ENCODE measurements around the gene P2RY8. TPM values are rescaled to one million over a fixed set of nuclear protein-coding genes. Genes with fewer than 3 reads are reported as not detected.
A peak's percentile ranks its signal among the peaks of the same experiment; 100 is the strongest.
"Not testable (repeated sequence)": the region's sequence is repeated elsewhere in the genome, so short reads cannot be mapped to it uniquely, and the experiment has no call there.

The P2RY8 gene
- total RNA-seq, 1 donor from 2014 or later = 20.4 TPM

DNA sequence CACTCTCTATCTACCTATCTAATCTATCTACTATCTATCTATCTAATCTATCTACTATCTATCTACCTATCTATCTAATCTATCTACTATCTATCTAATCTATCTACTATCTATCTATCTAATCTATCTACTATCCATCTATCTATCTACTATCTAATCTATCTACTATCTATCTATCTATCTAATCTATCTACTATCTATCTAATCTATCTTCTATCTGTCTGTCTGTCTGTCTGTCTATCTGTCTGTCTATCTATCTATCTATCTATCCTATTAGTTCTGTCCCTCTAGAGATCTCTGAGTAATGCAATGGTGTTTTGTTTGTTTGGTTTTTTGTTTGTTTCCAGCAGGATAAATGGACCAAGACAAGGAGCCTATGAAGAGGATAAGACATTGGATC lies 74.9 kb downstream of the P2RY8 start:
- Mint-ChIP-seq H3K36me3 (ENCODE audit: low read depth) (peaks cover 19% of the 10 kb centered on the region), H3K4me3 (peak overlapping the region; percentile 77), H3K9me3 (no peaks in the 10 kb centered on the region), H3K4me1 (ENCODE audit: low read depth) (peaks cover 52% of the 10 kb centered on the region), H3K27me3 (ENCODE audit: insufficient read depth) (no peaks in the 10 kb centered on the region), H3K27ac (peak overlapping the region; percentile 90)
- intact Hi-C loops (cut with micrococcal nuclease) = loop anchor here (1.0 to 2.0 kb wide), 3 partner anchors 8 to 69 kb away; partner anchors contain the start of gene SLC25A6
- DNase-seq (ENCODE audit: low spot score) = no peak

DNA sequence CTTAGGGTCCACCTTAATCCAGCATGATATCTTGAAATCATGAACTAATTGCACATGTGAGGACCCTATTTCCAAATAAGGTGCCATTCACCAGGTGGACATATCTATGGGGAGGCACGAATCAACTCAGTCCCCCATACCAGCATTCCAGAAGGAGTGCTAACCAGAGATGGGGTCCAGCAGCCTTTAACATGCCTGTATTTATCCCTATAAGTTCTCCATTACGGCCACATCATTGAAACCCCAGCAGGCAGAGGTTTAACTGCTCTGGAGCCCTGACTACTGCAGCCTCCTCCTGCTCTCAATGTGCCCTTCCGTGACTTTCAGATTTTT lies 81.1 kb downstream of the P2RY8 start:
- no peaks in the 10 kb centered on the region for H3K9me3 Mint-ChIP-seq
- H3K27me3 Mint-ChIP-seq (ENCODE audit: insufficient read depth) = no peaks in the 10 kb centered on the region
- peak overlapping the region; percentile 46 for H3K4me3 Mint-ChIP-seq
- no peak overlapping the region for H3K27ac Mint-ChIP-seq
- no peak for DNase-seq (ENCODE audit: low spot score)
- intact Hi-C loops (cut with micrococcal nuclease) = no loop called here
- H3K4me1 Mint-ChIP-seq (ENCODE audit: low read depth) = peaks cover 13% of the 10 kb centered on the region
- H3K36me3 Mint-ChIP-seq (ENCODE audit: low read depth) = no peaks in the 10 kb centered on the region

DNA sequence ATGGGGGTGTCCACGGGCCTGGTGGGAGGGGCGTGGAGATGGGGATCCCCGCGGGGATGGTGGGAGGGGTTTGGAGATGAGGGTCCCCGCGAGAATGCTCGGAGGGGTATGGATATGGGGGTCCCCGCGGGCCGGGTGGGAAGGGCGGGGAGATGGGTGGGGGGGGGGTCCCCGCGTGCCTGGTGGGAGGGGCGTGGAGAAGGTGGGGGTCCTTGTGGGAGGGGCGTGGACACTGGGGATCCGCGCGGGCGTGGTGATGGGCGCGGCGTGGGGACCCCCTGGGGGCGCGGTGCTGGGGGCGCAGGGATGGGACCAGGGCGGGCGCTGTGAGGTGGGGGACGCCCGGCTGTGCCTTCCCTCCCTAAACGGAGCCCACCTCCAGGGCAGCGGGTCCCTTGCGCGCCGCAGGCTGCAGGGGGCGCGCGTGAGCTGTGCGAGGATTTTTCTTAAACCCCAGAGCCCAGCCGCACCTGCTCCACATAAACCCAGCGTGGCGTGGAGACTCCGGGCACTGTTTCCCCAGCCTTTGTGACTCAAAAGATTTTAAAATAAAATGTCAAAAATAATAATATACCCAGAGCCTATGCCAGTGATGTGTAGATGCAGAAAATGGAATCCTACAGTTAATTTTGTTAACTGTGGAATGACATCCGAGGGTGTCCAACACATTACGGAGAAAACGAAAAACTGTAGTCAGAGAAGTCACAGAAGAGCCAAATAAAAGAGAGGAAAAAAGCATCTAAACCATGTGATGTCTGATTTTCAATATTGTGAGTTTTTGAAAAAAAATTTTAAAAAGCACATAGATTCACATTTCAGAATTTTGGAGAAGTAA lies 82.8 kb downstream of the P2RY8 start:
- DNase-seq (ENCODE audit: low spot score) = peak; percentile 82
- Mint-ChIP-seq H3K4me1 (ENCODE audit: low read depth) (peaks cover 13% of the 10 kb centered on the region), H3K36me3 (ENCODE audit: low read depth) (peaks cover 10% of the 10 kb centered on the region), H3K27ac (peak overlapping the region; percentile 36), H3K27me3 (ENCODE audit: insufficient read depth) (no peaks in the 10 kb centered on the region), H3K9me3 (peaks cover 10% of the 10 kb centered on the region), H3K4me3 (peak overlapping the region; percentile 68)
- intact Hi-C loops (cut with micrococcal nuclease) = loop anchor here (1.0 to 5.0 kb wide), 15 partner anchors 8 to 1258 kb away; partner anchors contain the start of genes AKAP17A, DHRSX, SLC25A6 and ZBED1

DNA sequence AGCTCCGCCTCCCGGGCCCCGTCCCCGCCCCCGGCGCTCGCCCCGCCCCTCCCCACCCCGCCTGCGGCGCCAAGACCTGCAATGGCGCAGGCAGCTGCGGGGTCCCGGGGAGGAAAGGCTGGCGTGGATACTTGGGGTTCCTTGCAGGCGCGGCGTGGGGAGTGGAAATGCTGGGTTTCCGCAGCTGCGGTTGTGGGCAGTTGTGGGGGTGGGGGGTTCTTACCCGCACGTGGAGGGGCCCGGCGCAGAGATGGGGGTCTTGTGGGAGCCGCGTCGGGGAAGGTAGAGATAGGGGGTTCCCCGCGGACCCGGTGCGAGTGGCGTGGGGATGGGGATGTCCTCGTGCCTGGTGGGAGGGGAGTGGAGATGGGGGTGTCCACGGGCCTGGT lies 83.6 kb downstream of the P2RY8 start:
- intact Hi-C loops (cut with micrococcal nuclease) = loop anchor here (1.0 to 5.0 kb wide), 12 partner anchors 39 to 1259 kb away; partner anchors contain the start of genes AKAP17A, DHRSX, SLC25A6 and ZBED1
- peaks cover 13% of the 10 kb centered on the region for H3K4me1 Mint-ChIP-seq (ENCODE audit: low read depth)

DNA sequence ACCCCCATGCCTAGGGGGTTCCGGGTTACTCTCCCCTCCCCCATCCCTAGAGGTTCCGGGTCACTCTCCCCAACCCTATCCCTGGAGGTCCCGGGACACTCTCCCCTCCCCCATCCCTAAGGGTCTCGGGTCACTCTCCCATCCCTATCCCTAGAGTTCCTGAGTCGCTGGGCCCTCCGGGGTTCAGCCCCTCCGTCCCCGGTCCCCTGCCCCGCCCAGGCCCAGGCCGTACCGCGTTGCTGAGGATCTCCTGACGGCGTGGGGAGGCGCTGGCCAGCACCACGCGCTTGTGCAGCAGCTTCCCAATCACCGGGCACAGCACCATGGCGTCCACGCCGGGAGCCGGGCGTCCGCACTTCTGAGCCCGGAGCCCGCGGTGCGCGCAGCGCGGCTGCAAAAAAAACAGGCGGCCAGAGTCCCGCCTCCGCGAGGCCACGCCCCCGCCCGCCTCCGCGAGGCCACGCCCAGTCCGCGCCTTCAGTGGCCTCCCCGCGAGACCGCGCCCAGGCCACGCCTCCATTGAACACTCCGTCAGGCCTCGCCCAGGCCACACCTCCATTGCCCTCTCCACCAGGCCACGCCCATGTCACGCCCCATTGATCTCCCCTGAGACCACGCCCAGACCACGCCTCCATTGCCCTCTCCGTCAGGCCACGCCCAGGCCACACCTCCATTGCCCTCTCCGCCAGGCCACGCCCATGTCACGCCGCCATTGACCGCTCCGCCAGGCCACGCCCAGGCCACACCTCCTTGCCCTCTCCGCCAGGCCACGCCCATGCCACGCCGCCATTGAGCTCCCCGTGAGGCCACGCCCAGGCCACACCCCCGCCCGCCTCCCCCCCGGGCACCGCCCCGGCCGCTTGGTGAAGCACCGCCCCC lies 84.2 kb downstream of the P2RY8 start, which contains the start of gene ASMTL:
Gene ASMTL (minus strand): TSS at position 394 of the 879 bp plus-strand sequence. CDS start 69 bp downstream, at position 325.
- peaks cover 24% of the 10 kb centered on the region for H3K9me3 Mint-ChIP-seq
- peak; percentile 100 for DNase-seq (ENCODE audit: low spot score)
- intact Hi-C loops (cut with micrococcal nuclease) = loop anchor here (1.0 to 5.0 kb wide), 12 partner anchors 40 to 1260 kb away; partner anchors contain the start of genes AKAP17A, DHRSX, SLC25A6 and ZBED1
- H3K36me3 Mint-ChIP-seq (ENCODE audit: low read depth) = peaks cover 22% of the 10 kb centered on the region
- peak within 1 kb of the TSS; percentile 94 for H3K27ac Mint-ChIP-seq
- peak within 1 kb of the TSS; percentile 86 for H3K4me3 Mint-ChIP-seq
- H3K27me3 Mint-ChIP-seq (ENCODE audit: insufficient read depth) = no peaks in the 10 kb centered on the region
- H3K4me1 Mint-ChIP-seq (ENCODE audit: low read depth) = peaks cover 13% of the 10 kb centered on the region

More for the DNA sequence above, 83.6 kb downstream of the P2RY8 start:
- Mint-ChIP-seq H3K4me3 (peak overlapping the region; percentile 86), H3K9me3 (peaks cover 18% of the 10 kb centered on the region), H3K36me3 (ENCODE audit: low read depth) (peaks cover 18% of the 10 kb centered on the region), H3K27ac (peak overlapping the region; percentile 94), H3K27me3 (ENCODE audit: insufficient read depth) (no peaks in the 10 kb centered on the region)
- peak; percentile 73 for DNase-seq (ENCODE audit: low spot score)

DNA sequence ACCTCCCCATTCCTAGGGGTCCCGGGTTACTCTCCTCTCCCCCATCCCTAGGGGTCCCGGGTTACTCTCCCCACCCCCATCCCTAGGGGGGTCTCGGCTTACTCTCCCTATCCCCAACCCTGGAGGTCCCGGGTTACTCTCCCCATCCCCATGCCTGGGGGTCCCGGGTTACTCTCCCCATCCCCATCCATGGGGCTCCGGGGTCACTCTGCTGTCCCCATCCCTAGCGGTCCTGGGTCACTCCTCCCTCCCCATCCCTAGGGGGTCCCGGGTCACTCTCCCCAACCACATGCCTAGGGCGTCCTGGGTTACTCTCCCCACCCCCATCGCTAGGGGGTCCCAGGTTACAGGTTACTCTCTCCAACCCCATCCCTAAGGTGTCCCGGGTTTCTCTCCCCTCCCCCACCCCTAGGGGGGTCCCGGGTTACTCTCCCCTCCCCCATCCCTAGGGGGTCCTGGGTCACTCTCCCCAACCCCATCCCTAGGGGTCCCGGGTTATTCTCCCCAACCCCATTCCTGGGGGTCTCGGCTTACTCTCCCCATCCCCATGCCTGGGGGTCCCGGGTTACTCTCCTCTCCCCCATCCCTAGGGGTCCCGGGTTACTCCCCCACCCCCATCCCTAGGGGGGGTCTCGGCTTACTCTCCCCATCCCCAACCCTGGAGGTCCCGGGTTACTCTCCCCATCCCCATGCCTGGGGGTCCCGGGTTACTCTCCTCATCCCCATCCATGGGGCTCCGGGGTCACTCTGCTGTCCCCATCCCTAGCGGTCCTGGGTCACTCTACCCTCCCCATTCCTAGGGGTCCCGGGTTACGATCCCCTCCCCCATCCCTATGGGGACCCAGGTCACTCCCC lies 85.1 kb downstream of the P2RY8 start:
- H3K4me3 Mint-ChIP-seq = peak overlapping the region; percentile 84
- H3K27me3 Mint-ChIP-seq (ENCODE audit: insufficient read depth) = no peaks in the 10 kb centered on the region
- H3K9me3 Mint-ChIP-seq = peaks cover 33% of the 10 kb centered on the region
- peaks cover 31% of the 10 kb centered on the region for H3K36me3 Mint-ChIP-seq (ENCODE audit: low read depth)
- H3K4me1 Mint-ChIP-seq (ENCODE audit: low read depth) = peaks cover 13% of the 10 kb centered on the region
- H3K27ac Mint-ChIP-seq = peak overlapping the region; percentile 87
- no peak for DNase-seq (ENCODE audit: low spot score)
- intact Hi-C loops (cut with micrococcal nuclease) = loop anchor here (5.0 kb wide), 5 partner anchors 40 to 1260 kb away; partner anchors contain the start of genes DHRSX and ZBED1

DNA sequence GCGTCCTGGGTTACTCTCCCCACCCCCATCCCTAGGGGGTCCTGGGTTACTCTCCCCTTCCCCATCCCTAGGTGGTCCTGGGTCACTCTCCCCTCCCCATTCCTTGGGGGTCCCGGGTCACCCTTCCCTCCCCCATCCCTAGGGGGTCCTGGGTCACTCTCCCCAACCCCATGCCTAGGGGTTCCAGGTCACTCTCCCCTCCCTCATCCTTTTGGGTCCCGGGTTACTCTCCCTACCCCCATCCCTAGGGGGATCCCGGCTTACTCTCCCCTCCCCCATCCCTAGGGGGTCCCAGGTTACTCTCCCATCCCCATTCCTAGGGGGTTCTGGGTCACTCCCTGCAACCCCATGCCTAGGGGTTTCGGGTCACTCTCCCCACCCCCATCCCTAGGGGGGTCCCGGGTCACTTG lies 85.7 kb downstream of the P2RY8 start:
- intact Hi-C loops (cut with micrococcal nuclease) = loop anchor here (5.0 kb wide), 5 partner anchors 41 to 1261 kb away; partner anchors contain the start of genes DHRSX and ZBED1
- peaks cover 13% of the 10 kb centered on the region for H3K4me1 Mint-ChIP-seq (ENCODE audit: low read depth)
- peaks cover 38% of the 10 kb centered on the region for H3K9me3 Mint-ChIP-seq
- H3K27ac Mint-ChIP-seq = no peak overlapping the region
- H3K36me3 Mint-ChIP-seq (ENCODE audit: low read depth) = peaks cover 36% of the 10 kb centered on the region
- no peaks in the 10 kb centered on the region for H3K27me3 Mint-ChIP-seq (ENCODE audit: insufficient read depth)
- no peak for DNase-seq (ENCODE audit: low spot score)
- peak overlapping the region; percentile 84 for H3K4me3 Mint-ChIP-seq

DNA sequence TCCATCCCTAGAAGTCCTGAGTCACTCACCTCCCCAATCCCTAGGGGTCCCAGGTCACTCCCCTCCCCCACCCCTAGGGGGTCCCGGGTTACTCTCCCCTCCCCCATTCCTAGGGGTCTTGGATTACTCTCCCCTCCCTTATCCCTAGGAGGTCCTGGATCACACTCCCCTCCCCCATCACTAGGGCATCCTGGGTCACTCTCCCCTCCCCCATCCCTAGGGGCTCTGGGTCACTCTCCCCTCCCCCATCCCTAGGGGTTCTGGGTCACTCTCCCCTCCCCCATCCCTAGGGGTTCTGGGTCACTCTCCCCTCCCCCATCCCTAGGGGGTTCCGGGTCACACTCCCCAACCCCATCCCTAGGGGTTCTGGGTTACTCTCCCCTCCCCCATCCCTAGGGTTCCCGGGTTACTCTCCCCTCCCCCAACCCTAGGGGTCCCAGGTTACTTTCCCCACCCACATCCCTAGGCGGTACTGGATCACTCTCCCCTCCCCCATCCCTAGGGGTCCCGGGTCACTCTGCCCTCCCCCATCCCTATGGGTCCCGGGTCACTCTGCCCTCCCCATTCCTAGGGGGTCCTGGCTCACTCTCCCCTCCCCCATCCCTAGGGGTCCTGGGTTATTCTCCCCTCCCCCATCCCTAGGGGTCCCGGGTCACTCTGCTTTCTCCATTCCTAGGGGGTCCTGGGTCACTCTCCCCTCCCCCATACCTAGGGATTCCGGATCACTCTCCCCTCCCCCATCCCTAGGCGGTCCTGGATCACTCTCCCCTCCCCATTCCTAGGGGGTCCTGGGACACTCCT lies 86.4 kb downstream of the P2RY8 start:
- no peak for DNase-seq (ENCODE audit: low spot score)
- peaks cover 9% of the 10 kb centered on the region for H3K4me1 Mint-ChIP-seq (ENCODE audit: low read depth)

DNA sequence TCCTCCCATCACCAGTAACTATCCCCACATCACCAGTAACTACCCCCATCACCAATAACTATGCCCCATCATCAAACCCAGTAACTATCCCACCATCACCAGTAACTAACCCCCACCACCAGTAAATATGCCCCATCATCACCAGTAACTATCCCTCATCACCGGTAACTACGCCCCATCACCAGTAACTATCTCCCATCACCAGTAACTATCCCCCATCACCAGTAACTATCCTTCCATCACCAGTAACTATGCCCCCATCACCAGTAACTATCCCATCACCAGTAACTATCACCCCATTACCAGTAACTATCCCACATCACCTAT lies 87.2 kb downstream of the P2RY8 start:
- Mint-ChIP-seq H3K4me3 (no peak overlapping the region), H3K9me3 (peaks cover 53% of the 10 kb centered on the region), H3K36me3 (ENCODE audit: low read depth) (peaks cover 50% of the 10 kb centered on the region)

More for the DNA sequence above, 86.4 kb downstream of the P2RY8 start:
- H3K27ac Mint-ChIP-seq = no peak overlapping the region
- H3K4me3 Mint-ChIP-seq = no peak overlapping the region
- H3K36me3 Mint-ChIP-seq (ENCODE audit: low read depth) = peaks cover 42% of the 10 kb centered on the region
- no peaks in the 10 kb centered on the region for H3K27me3 Mint-ChIP-seq (ENCODE audit: insufficient read depth)
- intact Hi-C loops (cut with micrococcal nuclease) = loop anchor here (5.0 kb wide), 5 partner anchors 42 to 1262 kb away; partner anchors contain the start of genes DHRSX and ZBED1
- H3K9me3 Mint-ChIP-seq = peaks cover 45% of the 10 kb centered on the region

DNA sequence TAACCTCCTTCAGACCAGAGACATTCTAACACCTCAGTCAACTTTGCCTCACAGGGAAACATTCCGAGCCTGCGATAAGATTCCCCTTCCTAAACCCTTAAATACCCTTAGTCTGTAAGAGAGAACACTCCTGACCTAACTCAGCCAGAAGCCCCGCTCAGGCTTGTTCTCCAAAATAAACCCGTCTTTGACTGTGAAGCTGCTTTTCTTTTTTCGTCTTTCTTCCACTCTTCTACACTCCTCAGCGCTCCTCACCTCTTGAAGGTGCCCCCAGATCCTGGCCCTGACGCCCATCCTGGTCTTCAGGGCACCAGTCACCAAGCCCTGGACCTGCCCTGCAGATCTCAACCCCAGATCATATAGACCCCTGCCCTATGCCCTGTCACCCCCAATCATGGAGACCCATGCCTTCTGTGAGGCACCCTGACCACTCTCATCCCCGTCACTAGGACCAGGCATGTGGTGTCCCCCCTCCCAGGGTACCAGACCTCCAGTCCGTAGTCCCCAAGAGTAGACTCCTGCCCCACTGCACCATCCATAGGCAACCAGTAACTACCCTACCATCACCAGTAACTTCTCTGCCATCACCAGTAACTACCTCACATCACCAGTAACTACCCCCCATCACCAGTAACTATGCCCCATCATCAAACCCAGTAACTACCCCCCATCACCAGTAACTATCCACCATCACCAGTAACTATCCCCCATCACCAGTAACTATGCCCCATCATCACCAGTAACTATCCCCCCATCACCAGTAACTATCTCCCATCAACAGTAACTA lies 87.8 kb downstream of the P2RY8 start:
- Mint-ChIP-seq H3K27me3 (ENCODE audit: insufficient read depth) (no peaks in the 10 kb centered on the region), H3K9me3 (peaks cover 58% of the 10 kb centered on the region), H3K27ac (no peak overlapping the region), H3K4me1 (ENCODE audit: low read depth) (peaks cover under 1% of the 10 kb centered on the region), H3K36me3 (ENCODE audit: low read depth) (peaks cover 55% of the 10 kb centered on the region), H3K4me3 (peak overlapping the region; percentile 16)
- DNase-seq (ENCODE audit: low spot score) = no peak
- intact Hi-C loops (cut with micrococcal nuclease) = no loop called here

More for the DNA sequence above, 87.2 kb downstream of the P2RY8 start:
- H3K27ac Mint-ChIP-seq = peak overlapping the region; percentile 7
- intact Hi-C loops (cut with micrococcal nuclease) = loop anchor here (5.0 kb wide), 5 partner anchors 43 to 1263 kb away; partner anchors contain the start of genes DHRSX and ZBED1
- peaks cover 6% of the 10 kb centered on the region for H3K4me1 Mint-ChIP-seq (ENCODE audit: low read depth)
- no peak for DNase-seq (ENCODE audit: low spot score)
- no peaks in the 10 kb centered on the region for H3K27me3 Mint-ChIP-seq (ENCODE audit: insufficient read depth)

DNA sequence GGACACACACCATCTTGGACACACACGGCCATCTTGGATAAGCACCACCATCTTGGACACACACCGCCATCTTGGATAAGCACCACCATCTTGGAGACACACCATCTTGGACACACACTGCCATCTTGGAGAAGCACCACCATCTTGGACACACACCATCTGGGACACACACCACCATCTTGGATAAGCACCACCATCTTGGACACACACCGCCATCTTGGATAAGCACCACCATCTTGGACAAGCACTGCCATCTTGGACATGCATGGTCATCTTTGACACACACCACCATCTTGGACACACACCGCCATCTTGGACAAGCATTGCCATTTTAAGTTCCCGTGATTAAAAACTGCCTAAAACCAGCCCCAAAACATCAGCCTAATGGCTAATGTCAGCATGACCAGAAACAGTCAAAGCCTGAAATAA lies 88.4 kb downstream of the P2RY8 start:
- peaks cover 64% of the 10 kb centered on the region for H3K9me3 Mint-ChIP-seq
- H3K27me3 Mint-ChIP-seq (ENCODE audit: insufficient read depth); DNase-seq (ENCODE audit: low spot score); intact Hi-C loops (cut with micrococcal nuclease); H3K4me3 Mint-ChIP-seq; H3K4me1 Mint-ChIP-seq (ENCODE audit: low read depth); H3K27ac Mint-ChIP-seq: not testable (repeated sequence)
- peaks cover 60% of the 10 kb centered on the region for H3K36me3 Mint-ChIP-seq (ENCODE audit: low read depth)

All from activated T-helper 1 cell treated with anti-CD3 and anti-CD28 coated beads, Interleukin-12 subunit alpha, Interleukin-12 subunit beta, Interleukin-2, Interleukin-4 antibody, amounts not matched to agents 30 ng/mL and 10 ng/mL and 1 ng/mL, durations not matched to agents 14 hours and 24 hours and 36 hours (primary cell).